GM21515 (cell line): ENCODE measurements around the gene PHACTR3.

Experiments
- ATAC-seq: cut with Tn5 transposase; IDR thresholded peaks from one replicate; pipeline ENCODE4 v1.9.1; 2021; ENCODE audit not compliant: unreplicated experiment

The PHACTR3 gene

DNA sequence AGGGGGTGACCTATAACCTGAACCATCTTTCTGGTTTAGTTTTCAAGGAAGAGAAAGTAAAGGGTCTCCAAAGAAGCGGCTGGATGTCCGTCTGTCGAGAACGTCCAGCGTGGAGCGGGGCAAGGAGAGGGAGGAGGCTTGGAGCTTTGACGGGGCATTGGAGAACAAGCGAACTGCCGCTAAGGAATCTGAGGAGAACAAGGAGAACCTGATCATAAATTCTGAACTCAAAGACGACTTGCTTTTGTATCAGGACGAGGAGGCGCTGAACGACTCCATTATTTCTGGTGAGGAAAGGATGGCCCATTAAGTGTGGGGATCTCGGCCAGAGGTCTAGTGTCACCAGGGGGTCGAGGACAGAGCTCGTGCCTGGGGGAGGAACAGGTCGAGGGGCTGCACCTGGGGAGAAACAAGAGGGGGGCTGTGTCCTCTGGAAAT is 169.9 kb downstream of the PHACTR3 start:
- no peak for ATAC-seq

DNA sequence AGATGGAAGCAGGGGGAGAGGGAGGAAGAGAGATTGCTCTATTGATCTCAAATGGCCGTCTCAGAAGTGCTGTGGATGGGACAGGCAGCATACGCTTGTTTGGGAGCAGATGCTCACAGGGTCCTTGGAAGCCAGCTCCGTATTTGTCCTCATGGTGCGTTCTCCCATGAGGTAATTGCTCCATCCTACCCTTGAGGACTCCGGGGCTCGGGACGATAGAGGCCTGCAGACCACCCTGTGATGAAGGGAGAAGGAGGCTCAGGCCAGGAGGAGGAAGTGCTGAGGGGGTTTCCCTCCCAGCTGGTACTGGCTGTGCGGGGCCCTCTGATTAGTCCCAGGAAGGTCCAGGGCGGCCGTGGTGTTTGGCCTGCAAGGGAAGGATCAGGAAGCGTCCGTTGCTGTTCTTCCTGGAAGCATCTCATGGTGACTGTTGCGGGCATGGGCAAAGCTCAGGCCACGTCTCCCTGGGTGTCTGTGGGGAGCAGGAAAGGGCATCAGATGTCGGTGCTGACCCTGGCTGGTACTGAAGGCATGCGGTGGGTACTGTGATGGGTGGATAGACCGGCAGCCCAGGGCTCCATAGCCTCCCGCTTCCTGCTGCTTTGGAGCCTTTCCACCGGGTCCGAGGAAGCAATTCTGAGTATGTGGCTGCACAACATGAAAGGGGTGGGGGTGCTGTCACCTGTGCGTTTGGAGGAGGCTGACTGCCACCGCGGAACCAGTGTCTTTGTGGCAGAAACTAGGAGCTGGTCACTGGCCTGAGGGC is 170.8 kb downstream of the PHACTR3 start:
- ATAC-seq: no peak

DNA sequence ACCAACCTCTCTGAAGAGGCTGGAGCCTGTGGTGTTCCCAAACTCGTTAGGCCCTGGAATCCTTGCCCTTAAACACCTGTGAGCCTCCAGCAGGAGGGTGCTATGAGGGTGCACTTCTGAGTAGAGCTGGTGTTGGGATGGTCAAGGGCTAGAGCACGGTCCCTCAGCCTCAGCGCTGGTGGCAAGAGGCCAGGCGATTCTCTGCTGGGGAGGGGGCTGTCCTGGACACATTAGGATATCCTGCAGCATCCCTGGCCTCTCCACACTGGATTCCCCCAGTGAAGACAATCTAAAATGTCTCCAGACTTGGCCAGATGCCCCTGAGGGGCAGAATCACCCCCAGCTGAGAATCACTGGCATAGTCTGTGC is 171.3 kb downstream of the PHACTR3 start:
- ATAC-seq: no peak

DNA sequence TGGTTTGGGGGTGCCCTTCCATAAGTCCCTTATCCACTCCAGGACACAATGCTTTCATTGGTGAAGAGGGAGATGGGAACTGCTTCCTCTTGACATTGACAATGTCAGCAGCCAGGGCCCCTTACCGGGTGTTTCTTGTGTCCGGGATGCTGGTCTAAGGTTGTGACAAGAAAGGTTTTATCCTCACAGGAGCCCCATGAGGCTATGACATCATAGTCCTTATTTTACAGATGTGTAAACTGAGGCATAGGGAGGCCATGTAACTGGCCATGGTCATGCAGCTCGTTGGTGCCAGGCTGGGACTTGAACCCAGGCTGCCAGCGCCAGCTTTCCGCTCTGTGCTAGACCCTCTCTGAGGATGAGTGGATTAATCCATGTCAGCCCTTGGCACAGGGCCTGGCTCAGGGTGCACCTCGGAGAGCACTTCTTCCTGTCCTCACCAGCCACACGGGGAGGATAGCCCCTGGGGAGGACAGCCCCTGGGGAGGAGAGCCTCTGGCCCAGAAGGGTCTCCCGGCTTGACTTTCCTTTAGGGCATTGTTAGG is 171.8 kb downstream of the PHACTR3 start:
- no peak for ATAC-seq

DNA sequence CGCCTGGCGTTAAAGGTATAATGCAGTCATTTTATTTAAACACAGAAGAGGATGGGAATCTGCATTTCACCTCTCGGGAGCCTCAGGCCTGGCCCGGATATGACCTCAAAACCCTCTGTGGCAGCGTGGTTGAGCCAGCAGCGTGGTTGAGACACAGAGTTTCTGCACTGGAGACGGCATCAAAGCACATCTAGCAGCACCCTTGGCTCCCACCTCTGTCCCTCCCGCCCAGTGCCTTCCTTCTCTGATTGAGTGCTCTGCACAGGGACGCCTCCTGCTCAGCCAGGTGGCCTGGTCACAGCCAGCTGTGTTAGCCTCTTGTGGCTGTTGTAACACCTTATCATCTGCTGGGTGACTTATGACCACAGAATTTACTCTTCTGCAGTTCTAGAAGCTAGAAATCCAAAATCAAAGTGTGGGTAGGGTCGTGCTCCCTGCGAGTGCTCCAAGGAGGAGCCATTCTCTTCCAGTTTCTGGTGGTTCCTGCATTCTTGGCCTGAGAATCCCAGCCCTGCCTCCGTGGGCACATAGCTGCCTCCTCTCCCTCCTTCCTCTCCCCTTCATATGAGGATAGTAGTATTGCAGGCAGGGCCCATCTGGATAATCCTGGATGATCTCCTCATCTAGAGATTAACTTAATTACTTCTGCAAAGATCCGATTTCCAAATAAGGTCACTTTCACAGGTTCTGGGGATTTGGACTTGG is 172.4 kb downstream of the PHACTR3 start:
- no peak for ATAC-seq

DNA sequence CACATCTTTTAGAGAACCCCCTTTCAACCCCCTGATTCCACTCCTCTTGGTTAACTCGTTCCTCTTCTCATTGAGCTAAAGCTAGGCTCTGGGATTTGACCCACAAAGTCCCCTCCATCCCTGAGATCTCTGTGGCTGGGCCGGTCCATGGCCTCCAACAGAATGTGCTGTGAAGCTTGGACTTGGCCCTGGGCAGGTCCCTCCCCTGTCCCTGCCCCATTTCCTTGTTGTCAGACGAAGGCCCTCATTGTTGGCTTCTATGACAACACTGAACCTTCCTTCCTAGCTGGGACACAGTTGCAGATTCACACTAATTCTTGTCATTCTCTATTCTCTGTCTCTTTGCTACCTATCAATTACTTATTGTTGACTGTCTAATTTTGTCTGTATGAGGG is 173.0 kb downstream of the PHACTR3 start:
- no peak for ATAC-seq

DNA sequence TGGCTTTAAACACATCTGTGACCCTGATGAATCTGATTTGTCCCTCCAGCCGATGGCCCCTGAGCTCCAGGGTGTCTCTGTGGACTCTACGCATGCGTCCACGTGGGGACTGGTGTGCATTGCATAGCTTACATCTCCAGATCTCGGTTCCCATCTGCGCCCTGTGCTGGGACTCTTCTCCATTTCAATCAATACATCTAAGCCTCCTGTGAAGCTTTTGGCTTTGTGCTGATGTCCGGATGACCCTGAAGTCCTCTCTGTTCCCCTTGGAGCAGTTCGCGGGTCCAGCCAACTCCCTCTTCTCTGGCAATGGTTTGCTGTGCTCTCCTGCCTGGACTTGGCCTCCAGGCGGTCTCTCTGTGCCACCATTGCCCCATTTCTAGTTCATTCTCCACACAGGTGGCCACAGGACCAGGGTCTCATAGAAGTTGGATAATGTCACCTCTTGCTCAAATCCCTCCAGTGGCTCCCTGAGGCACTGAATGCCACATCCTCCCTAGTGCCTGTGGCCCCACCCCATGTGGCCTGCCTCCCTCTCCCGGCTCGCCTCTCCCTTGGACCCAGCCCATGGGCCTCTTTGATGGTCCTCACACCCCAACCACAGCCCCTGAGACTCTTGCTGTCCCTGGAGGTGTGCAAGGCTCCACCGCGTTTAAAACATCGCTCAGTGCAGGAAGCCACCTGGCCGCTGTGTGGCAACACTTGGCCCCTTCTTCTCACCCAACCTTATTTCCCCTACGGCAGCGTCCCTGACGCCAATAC is 173.7 kb downstream of the PHACTR3 start:
- no peak for ATAC-seq

DNA sequence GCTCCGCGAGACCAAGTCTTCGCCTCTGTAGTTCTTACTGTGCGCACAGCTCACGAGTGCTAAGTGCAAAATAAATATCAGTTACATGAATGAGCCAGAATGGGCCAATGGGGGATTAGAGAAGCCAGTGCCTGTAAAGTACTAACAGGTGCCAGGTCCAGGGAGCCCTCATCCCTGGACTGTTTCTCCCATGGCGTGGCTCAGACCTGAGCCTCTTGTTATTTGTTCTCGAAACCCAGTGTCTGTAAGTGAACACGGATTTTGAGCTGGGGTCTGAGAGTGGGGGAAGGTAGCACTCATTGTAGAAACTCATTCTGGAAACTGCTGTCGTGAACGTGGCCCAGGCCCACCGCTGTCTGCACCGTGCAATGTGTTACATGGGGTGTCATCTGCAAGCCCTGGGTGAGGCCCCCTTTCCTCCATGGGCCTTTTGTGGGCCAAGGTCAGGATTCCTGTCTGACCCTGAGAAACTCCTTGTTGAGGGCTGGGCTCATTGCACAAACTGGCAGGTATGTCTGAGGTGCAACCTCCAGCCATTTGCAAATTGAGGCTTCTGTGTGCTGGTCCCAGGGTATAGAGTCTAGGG is 174.4 kb downstream of the PHACTR3 start:
- no peak for ATAC-seq

DNA sequence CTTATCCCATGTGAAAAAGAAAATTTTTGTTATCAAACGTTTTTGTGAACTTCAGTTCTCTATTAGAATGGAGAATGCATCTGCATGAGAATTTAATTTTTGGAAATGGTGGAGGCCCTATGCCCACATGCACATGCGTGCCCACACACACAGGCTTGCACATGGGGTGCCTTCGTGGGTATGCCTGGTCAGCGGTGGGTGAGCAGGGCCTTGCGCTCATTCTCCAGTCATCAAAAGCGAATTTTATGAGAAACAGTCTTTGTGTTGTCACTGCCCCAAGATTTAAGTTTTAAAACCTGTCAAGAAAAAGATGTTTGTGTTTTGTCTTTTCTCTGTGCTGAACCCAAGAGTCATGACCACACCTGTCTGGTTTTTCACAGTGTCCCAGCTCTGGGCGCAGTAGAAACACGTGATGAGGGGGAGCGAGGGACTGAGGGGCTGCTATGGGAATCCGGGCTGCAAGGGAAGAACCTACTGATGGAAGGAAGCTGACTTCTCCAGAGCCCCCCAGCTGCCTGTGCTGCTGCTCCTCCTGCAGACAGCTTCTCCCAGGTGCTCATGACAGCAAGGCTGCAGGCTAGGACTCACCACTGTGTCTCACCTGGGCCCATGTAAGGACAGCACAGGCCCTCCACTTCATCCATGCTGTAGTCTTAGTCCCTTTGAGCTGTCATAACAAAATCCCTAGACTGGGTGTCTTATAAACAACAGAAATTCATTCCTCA is 175.5 kb downstream of the PHACTR3 start:
- no peak for ATAC-seq

DNA sequence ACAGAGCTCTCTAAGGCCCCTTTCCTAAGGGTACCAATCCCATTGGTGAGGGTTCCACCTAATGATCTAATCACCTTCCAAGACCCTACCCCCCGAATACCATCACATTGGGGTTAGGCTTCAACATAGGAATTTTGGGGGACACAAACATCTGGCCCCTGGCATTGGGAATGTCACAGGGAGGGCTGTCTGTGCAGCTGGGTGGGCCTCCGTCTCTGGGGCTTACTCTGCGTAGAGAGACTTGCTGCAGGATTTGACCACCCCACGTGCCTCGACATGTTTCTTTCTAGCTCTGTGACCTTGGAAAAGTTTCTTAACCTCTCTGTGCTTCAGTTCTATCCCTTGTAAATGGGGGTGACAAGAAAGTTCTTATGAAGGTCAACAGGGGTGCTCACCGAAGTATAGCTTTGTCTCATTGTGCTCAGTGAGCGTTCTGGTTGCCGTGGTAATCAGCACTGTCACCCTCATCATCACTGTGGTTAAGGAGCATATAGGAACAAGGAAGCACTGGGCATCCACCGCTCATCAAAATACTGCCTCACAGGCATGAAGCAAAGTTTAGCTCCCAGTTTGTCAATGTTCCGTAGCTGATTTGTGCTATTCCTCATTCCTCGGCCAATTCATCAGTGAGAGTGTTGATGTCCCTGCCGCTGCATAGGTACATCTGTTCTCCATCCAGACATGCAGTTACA is 176.3 kb downstream of the PHACTR3 start:
- no peak for ATAC-seq

DNA sequence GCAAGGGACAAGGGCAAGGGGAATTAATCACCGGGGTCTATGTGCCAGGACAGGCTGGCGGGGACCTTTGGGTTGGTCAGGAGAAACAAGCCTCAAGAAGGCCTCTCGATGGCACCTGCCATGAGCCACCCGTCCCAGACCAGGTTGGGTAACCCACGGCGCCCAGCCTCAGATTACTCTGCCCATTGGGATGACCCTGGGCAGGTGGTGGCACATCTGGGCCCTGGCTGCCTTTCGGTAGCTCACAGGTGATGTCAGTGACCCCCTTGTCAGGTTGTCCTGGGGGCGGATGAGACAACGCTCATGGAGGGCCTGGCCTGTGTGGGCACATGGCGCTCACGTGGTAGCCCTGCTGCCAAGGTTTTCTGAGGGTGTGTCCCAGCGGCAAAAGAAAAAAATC is 176.9 kb downstream of the PHACTR3 start:
- no peak for ATAC-seq

DNA sequence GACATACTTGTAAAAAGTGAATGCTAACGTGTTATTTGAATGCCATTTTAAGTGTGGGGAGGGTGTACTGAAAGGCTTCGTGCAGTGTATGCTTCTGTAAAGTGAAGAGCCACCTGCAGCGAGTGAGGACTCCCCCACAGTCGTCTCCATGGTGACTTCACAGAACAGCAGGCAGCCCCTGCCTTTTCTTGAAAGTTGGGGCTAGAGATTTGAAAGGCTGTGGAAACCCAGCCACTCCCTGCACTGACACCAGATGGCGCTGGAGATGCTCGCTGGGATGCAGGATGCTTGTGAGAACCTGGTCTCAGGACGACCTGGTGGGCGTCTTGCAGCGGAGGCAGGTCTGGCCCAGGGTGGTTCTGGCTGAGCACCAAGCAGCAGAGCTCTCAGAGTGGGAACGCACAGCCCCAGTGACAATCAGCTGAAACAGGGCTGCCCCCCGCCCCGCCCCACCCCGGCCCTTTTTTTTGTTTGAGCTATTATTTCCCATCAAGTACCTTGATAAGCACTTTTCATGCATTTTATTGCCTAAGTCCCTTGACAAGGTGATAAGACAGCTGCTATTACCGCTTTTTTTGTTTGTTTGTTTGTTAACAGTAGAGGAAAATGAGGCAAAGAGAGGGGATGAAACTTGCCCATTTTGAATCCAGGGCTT is 178.8 kb downstream of the PHACTR3 start:
- no peak for ATAC-seq

DNA sequence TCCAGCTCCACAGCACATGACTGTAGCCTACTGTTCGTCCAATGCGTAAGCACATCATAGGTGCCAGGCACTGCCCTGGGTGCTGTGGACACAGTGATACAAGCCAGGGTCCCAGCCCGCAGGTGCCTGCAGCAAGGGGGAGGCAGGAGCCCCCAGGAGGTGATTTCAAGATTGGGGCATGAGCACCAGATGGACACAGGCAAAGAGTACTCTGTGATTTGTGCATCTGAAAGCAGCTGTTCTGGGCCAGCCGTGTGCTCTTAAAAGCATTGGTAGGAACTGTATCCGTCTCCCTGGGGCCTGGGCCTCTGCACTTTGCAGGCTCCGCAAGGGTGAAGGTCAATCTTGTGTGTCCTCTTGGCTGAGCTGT is 179.3 kb downstream of the PHACTR3 start:
- ATAC-seq: no peak

DNA sequence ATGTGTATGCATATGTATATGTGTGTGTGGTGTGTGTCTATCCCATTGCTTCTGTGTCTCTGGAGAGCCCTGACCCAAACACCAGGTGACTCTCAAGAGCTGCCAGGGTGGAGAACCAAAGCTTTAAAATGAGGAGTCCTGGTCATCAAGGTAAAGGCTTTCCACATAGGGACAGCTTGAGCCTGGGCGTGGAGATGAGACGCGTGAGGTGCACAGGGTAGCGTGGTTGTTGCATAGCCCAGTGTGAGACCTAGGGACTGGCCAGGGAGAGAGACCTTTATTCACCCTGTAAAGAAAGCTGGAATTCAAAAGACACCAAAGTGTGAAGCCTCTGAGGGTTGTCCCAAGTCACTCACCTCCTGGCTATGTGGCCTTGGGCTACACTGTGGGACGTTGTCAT is 180.0 kb downstream of the PHACTR3 start:
- ATAC-seq: no peak

DNA sequence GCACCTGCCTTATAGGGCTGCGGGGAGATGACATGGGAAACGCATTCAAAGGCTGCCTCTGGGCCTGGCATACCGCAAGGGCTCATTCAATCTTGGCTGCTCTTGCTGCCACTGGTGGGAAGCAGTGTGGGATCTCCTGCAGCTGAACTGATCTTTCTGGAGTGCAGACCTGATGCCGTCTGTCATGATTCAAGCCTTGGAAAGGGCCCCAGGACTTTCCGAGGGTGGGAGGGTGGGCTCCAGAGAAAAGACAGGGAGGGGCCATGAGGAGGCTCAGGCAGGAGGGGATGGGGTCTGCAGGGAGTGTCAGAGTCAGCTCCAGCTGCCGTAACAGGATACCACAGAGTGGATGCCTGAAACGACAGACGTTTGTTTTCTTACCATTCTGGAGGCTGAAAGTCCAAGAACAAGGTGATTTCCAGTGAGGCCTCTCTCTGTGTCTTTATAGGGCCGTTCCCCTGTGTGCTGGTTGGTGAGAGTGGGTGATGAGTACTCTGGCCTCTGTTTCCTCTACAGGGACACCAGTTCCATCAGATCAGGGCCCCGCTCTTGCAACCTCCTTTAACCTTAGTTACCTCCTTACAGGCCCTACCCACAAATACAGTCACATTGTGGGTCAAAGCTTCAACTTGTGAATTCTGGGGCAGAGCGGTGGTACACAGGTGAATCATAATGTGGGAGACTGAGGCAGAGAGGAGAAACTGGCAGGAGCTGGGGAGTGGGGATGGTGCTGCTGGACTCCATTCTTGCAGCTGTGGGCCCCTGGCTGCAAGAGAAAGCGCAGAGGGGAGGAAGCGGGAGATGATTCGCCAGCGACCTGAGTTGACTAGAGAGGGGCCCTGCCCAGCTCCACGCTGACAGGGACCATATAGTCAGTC is 180.7 kb downstream of the PHACTR3 start:
- ATAC-seq: no peak

DNA sequence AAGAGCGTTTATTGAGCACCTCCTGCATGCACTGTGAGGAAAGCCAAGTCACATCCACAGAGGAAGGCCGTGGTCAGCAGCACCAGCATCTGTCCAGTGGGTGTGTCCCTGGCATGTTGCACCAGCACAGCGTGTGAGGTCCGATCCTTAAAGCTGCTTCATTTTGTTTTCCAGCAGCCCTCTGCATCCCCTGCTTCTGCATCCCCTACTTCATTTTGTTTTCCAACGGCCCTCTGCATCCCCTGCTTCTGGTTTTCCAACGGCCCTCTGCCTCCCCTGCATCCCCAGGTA is 181.3 kb downstream of the PHACTR3 start:
- no peak for ATAC-seq

DNA sequence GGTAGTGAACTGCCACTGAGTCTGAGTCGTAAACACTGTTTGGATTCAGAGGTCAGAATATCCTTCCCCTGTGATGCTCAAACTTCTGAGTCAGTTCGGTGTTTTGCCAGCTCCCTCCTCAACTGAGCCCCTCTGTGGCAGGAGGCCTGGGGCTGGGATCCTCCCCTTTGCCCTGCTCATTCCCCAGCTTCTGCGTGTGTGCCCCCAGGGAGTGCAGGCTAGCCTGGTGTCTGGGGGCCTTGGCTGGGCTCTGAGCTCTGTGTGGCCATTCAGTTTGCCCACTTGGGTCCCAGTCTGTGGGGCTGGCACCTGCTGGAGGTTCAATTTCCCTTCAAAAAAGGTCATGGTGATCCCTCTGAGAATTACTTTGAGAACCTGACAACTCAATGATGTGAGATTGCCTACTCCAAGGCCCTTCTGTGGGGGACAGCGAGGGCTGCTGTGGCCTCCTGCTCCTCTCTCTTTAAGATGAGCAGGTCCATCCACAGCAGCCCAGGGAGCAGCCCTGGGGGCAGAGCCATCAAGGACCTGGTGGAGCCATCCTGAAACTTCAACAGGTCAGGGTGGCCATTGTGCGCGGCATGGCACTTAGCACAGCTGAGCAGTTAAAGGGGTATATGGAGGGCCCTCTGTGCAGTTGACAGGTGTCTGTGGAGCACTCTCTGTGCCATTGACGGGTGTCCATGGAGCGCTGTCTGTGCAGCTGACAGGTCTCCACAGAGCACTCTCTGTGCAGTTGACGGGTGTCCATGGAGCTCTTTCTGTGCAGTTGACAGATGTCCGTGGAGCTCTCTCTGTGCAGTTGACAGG is 181.9 kb downstream of the PHACTR3 start:
- ATAC-seq: no peak
